Measurements from ENCODE around the gene C2CD4D.

The C2CD4D gene

DNA sequence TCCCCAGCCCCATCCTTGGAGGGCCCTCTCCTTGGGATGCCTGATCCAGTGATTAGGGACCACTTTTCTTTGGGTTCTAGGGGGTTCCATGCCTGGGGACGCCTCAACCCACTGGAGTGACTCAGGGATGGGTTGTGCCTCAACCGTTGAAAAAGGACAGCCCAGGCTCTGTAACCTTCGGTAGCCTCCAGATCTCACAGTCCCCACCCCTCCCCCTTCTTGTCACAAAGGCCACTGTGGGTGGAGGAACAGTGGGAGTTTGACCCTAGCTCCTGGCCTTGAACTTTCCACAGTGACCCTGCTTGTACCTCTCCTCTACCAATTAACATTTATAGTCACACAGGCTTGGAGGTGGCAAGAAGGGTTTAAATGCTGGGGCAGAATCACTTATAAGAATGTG lies 5.4 kb downstream of the C2CD4D start:
- DNase-seq (ENCODE audit: low read depth), result no peak

DNA sequence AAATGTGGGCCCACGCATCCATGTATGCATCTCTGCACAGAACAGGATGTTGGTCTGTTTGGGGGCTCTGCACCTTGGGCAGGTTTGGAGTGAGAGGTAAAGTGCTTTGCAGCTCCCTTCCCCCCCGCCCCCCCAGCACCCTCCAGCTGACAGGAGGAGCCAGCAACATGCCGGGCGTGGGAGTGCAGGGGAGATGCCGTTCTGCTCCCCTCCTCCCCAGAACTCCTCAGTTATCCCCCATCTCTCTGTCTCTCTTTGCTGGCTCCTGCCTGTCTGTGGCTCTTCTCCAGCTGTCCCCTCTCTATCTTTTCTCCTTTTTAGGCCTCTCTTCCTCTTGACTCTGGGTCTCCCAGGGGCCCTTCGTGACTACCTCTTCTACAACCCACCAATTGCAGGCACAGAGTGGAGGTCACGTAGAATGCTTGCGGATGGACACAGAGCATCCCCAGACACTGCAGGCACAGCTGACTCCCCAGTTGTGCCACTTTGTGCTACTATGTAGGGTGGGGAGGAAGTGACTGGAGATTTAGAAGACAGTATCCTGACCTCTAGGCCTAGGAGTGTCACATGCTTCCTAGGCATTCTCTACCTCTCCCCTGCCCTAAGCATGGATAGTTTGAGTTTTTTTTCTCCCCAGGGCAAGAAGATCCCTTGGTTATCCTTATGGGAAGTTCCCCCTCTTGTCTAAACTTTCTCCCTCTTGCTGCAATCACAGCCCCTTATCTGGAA lies 6.3 kb downstream of the C2CD4D start:
- DNase-seq (ENCODE audit: low read depth), result no peak

DNA sequence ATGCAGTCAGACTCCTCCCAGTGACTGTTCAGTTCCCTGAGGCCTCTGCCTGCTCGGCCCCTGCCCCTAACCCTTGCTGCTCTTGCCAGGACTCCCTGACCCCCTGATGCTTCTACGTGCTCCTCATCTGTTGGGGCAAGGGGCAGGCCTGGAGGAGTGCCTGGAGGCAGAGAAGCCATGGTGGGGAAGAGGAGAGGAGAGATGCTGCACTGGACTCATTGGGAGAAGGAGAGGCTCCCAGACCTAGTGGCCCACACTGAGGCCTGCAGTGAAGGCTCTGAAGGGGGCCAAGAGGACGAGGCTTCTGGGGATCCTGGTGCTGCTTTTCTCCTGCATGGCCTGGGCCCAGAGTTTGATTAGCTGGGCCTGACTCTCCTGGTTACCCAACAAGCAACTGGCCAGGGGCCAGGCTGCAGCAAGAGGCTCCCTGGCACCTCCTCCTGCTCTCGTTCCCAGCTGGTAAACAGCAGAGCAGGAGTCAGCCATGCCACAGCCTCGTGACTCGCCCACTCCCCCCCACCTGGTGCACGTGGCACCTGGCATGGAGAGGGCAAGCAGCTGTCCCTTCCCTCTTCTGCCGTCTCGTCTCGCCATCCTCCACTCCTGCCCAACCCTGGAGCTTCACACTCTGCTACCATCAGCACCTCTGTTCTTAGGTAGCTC lies 7.2 kb downstream of the C2CD4D start:
- DNase-seq (ENCODE audit: low read depth), result no peak

DNA sequence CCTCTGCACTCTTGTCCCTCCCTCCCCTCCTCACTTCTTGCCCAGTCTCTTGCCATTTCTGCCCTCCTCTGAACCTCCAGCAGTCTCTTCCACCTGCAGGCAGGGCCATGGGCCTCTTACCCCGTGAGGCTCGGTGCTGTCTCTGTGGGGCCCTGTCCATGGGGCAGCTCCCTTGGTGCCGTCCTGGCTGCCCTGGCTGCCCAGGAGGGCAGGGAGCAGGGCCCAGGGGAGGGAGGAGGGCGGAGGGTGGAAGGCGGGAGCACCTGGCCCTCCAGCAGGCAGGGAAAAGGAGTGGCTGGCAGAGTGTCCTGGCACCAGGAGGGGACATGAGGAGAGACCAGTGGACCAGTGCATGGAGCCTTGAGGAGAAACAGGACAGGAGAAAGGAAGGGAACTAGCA lies 8.0 kb downstream of the C2CD4D start, which contains the start of gene RORC:
Gene RORC, minus strand, starts transcription at position 198 of the 400 bp plus-strand sequence. Its CDS starts 38 bp downstream, at position 160.
- no peak for DNase-seq (ENCODE audit: low read depth)

DNA sequence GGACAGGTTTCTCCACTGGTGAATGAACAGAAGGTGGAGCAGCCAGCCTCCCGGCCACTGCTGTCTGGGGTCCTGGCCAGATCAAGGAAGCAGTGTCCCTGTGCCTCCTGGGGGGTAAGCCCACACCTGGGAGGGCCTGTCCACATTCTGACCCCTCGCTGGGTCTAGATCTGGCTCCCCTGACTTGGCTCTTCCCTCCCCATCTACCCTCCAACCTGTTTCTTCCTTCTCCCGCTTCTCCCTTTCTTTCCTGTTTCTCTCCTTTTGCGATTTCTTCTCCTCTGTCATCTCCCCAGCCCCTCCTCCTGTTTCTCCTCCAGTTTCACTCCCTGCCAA lies 8.4 kb downstream of the C2CD4D start:
- DNase-seq (ENCODE audit: low read depth), result no peak

DNA sequence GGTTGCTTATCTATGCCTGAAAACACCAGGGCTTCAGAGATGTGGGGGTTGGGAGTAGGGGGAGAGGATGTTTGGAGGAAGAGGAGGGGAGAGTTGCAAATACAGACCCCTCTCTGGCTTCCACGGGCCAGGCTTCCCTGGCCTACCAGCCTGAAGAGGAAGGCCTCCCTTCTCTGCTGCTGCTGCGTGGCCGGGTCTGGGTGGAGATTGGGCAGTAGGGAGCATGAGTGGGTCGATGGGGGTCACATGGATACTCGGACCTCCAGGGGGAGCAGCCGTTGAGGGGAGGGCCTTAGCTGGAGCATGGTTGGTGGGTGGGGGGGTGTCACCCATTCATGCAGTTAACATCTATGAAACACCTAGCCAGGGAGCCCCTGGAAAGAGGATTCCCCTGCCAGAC lies 9.6 kb downstream of the C2CD4D start:
- DNase-seq (ENCODE audit: low read depth), result no peak

DNA sequence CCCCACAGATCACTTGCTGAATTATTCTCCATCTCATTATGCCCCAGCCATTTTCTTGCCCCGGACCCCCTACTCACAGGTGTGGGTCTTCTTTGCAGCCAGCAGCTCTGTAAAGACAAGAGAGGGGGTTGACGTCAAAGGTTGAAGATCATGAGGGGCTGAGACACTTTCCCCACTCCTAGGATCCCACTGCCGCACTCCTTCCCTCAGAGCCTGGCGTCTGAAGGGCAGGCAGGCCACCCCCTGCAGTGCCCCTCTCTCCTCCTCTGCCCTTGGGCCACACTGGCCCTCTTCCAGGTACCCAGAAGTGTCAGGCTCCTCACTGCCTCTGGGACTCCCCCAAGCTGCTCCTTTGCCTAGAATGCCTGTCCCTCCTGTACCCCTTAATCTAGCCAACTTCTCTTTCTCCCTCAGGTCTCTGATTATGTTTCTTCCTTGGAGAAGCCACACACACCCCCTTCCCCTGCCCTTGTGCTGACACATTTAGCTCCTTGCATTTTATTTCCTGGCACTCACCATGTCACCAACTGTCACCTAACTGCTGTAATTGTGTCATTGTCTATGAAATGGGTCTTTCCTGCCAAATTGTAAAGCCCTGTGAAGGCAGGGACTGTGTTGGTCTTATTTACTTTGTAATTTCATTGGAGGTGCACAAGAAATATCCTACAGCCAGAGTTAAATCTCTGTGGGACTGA lies 10.1 kb downstream of the C2CD4D start:
- DNase-seq (ENCODE audit: low read depth), result no peak

DNA sequence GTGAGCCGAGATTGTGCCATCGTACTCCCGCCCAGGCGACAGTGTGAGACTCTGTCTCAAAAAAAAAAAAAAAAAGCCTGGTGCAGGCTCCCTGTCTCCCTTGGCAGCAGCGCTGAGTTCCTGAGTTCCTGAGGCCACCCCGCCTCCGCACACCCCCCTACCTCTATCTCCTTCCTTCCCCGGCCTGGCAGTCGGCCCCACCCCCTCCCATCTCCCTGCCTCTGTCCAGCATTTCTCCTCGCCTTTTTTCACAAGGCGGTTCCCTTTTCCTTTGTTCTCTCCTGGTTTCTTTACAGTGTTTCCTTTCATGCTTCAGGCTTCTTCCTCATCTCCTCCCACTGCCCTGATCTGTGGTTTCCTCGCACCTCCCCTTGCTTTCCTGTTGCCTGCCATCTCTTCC lies 10.7 kb downstream of the C2CD4D start:
- no peak for DNase-seq (ENCODE audit: low read depth)

DNA sequence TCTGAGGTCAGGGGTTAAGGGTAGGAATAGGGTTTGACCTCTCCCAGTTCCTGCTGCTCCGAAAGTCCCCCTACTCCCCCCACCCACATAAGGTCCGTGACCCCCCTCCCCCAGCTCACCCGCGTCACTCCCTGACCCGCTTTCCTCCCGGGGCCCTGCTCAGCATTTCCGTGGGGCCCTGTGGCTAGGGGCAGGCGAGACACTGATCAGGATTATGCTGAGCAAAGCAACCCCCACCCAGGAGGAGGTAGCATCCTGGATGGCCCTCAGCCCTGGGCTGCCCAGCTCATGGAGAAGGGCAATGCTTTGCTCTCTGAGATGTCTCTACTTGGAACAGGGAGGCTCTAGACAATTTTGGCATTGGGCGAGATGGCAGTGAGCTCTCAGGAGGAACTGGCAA lies 11.8 kb downstream of the C2CD4D start:
- no peak for DNase-seq (ENCODE audit: low read depth)

DNA sequence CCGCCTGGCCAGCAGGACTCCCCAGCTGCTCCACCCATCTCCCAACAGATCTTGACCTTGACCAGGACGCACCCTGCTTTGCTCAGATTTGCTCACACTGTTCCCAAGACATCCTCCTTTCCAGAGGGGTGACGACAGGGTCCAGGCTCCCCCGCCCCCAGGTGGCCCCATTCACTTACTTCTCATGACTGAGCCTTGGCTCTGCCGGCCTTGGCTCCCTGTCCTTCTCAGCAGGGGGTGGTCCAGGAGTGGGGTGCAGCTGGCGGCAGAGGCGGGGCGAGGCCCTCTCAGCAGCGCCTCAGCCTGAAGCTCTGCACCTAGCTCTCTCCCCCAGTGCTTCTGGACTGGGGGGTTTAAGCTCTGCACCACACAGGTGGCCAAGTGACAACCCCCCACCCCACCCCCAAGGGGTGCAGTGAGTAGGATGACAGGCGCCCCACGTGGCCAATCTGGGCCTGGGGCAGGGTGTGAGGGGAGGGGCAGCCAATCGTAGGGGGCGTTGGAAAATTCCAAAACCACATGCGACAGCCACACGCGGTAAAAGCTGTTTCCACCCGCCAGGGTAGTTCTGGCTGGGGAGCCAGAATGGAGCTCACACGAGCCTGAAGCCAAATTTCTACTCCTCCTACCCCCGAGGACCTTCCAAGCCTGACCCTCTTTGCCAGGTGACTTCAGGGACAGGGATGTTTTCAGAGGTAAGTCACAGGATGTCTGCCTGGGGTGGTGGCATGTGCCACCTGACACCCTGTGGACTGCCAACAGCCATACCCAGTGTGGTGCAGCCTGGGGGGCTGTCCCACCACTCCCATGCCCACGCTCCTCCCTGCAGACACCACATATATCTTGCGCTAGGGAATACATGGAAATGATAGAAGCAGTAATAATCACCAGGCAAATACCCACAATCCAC lies 13.6 kb downstream of the C2CD4D start:
- DNase-seq (ENCODE audit: low read depth), result no peak

DNA sequence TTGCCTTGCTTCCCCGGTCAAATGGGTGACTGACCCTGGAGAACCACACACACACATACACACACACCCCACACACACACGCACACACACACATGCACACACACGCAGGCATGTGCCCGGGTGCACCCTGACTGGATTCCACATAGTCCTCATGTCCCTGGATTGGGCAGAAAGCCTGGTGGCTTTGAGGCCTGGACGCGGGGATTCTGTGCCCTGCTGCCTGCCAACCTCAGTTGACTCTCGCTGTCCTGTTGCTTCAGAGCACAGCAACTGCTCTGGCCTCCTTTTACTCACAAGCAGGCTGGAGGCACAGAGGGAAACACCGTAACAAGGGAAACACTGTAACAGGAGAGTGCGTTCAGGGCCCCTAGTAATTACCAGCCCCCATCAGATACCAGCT lies 14.4 kb downstream of the C2CD4D start:
- no peak for DNase-seq (ENCODE audit: low read depth)

DNA sequence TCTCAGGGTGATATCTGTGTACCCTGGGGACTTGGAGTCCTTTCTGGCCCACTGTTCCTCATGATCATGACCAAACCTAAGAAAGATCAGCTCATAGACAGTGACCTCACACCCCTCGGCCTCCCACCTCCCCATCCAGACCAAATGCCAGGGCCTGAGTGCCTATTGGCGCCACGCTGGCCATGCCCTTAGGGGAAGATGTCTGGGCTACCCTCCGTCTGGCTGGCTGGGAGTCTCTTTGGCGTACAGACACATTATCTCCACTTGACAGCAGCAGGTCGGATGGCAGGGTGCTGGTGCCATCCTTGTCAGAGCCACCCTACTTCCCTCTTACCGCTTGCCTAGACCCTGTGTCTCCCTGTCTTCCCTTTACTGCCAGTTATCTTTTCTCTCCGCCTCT lies 16.4 kb downstream of the C2CD4D start:
- DNase-seq (ENCODE audit: low read depth), result no peak

DNA sequence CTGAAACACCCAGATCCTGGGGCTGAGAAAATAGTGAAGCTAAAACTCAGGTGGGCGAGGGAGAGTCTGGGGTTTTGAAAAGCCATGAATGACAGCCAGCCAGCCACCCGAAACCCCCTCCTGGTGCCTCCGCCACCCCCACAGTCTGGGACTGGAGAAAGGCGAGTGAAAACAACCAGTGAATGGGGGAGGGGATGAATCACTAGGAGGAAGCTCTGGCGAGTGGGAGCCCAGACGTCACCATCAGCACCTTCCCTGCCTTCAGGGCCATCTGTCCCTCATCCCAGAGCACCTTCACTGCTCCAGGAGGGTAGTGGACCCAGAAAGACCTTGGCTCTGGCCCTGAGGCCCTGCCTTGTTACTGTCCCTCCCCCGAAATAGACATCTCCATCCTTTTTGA lies 17.2 kb downstream of the C2CD4D start:
- no peak for DNase-seq (ENCODE audit: low read depth)

DNA sequence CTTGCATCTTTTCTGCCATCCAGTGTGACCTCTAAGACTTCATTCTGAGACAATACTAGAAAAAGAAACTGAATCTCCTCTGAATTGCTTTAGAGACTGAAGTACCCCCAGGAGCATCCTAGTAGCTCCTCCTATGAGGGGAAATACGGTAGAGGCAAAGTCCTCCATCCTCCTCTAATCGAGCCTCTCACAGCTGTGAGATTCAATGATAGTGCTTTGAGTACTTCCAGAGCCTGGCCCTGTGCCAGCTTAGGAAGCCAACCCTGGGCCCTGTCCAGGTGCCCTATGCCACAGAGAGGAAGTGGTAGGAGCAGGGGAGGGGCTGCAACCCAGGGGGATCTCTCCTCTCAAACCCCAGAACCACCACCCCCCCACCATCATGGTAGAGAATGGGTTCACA lies 18.7 kb downstream of the C2CD4D start:
- DNase-seq (ENCODE audit: low read depth), result no peak

DNA sequence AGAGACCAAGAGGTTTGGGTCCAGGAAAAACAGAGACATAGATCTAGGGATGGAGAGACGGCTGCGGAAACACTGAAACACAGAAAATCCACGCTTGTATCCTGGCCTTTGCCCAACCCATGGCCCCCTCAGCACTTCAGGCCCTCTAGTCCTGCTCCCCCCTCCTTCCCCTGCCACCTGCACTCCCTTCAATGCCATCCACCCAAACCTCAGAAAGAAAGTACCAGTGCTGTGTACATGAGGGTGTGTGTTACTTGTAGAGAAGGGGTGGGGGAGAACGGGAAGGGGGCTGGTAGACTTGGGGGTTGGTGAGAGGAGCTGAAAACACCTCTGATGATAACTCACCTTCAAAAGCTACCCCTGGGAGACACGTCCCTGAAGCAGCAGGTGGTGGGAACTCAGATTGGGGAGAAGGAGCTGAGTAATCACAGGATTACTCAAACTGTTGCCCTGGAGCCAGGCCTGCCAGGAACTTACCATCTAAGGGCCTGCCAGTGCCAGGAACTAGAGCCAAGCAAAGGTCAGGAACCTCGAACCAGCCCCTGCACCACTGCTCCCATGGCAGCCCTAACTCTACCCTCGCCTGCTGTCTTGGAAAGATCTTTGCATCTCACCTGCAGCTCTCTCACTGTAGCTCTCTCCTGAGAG lies 19.5 kb downstream of the C2CD4D start:
- no peak for DNase-seq (ENCODE audit: low read depth)

DNA sequence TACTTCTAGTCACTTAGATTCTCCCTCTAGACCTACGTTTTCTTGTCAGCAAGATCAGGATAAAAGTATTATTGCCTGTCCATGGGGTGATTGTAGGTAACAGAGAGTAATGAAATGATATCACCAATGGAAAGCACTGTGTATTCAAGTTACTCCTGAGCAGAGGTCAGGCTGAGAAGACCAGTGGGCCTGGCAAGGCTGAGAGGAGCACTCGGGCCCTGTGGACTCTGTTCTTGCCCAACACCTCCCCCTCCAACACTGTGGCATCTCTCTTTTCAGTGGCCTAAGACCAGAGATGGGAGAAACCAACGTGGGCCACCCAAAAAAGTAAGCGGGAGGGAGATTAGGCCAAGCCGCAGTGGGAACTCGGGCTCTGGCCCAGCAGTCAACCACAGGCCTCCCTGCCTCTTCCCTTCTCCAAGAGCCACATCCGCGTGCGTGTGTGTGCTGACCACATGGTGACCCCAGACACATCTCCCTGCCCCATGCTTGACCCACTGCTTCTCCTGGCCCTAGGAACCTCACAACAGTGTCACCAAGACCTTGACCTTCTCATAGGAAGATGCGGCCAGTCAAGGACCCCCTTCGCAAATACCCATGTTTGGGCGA lies 20.3 kb downstream of the C2CD4D start:
- no peak for DNase-seq (ENCODE audit: low read depth)

DNA sequence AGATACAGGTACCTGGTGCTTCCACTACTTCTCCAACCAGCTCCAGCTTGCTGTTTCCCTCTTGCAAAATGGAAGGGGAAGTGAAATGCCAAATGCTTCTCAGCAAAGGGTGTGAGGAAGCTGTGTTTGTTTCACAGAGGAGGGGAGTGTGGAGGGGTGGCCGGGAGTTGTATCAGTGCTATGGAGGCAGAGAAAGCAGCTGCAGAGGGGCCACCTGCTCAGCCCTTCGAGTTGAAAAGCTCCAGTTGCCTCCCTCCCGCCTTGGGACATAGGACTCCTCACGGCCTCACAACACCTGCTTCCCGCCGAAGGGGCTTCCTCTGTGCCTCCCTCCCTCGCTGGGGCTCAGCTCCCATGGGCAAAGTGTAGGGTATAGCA lies 22.3 kb downstream of the C2CD4D start:
- no peak for DNase-seq (ENCODE audit: low read depth)

DNA sequence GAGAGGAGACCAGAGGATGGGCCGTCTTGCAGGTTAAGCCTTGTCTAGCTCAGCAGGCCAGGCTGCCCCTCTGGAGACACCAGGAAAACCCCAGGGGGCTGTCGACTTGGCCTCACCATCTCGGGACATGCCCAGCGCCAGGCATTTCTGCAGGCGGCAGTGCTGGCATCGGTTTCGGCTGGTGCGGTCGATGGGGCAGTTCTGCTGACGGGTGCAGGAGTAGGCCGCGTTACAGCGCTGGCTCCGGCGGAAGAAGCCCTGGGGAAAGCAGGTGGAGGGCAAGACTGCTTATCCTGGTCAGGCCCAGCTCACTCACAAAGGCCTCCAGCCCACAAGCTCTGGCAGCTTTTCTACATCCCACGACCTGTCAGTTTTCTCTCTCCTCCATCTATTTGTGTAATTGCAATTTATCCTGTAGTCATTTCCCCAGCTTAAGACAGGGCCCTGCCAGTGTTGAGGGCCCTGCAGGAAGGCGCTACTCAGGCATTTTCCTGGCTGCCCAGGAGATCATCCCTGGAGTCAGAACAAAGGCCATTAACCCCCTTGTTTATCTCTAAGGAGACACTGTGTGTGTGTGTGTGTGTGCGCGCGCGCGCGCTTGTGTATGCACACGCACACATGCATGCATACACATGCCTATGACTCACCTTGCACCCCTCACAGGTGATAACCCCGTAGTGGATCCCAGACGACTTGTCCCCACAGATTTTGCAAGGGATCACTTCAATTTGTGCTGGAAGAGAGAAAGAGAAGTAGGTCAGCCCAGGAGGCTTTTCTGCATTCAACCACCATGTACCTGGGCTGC lies 22.9 kb downstream of the C2CD4D start:
- DNase-seq (ENCODE audit: low read depth), result no peak

DNA sequence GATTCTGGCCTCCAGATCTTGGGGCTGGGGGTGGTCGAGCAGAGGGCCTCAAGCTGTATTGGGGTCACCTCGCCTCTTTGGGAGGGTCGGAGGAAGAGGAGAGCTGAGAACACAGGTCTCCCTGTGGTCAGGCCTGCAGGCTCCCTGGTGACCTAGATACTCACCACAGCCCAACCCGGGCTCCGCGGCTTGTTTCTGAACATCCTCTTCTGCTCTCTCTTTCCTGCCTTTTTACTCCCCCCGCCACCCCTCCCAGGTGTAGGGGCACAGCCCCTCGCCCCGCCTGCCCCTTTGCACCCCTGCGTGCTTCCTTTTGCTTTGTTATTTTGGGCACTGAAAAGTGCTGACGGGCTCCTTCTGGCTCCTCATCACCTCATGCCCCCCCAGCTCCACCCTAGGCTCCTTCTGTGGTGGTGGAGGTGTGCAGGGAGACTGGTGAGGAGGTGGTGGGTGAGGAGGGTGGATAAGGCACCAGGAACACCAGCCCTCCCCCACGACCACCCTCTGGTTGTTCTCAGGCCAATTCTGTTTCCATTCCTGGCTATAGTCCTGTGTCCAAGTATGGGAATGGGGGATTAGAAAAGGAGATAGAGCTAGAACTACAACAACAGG lies 23.8 kb downstream of the C2CD4D start:
- DNase-seq (ENCODE audit: low read depth), result no peak

DNA sequence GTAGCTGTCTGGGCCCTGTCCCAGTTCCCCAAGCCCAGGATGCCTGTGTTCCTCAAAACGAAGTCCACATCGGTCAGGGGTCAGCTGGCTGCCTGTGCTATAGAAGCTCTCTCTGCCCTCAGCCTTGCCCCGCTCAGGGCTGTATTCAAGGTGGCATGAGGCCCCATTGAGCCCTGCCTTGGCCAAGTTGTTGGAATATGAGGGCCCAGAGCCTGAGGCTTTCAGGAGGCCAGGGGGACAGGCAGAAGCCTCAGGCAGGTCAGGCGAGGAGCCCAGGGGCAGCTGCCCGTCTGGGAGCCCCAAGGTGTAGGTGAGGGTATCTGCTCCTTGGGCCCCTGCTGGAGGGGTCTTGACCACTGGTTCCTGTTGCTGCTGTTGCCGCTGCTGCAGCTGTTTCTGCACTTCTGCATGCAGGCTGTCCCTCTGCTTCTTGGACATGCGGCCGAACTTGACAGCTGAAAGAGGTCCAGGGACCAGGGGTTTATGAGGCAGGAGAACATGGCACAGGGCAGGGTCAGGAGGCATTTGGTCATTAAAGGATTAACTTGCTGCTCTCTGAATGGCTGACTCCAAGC lies 24.6 kb downstream of the C2CD4D start:
- no peak for DNase-seq (ENCODE audit: low read depth)
